ENCODE measurements around the gene AKAP13.

GRCh38 chr15:85582131-85583079 lies 202.0 kb downstream of the AKAP13 start:
- TF ChIP-seq CTCF (IDR thresholded peaks at IDR 0.05) (no peak), ZFX (IDR thresholded peaks at IDR 0.05; ENCODE audit: borderline replicate concordance) (no peak)

Measured in 22Rv1 (cell line).